HG03025 (cell line): ENCODE measurements around the gene PIGO.

Experiments used
- ATAC-seq: cut with Tn5 transposase; IDR thresholded peaks from one replicate; pipeline ENCODE4 v1.9.1; 2021; ENCODE audit warnings: mild to moderate bottlenecking, moderate library complexity; ENCODE audit not compliant: unreplicated experiment, low FRiP score

Gene PIGO

GRCh38 chr9:35107297-35108290 lies 11.2 kb upstream of the PIGO start:
- no peak for ATAC-seq

DNA sequence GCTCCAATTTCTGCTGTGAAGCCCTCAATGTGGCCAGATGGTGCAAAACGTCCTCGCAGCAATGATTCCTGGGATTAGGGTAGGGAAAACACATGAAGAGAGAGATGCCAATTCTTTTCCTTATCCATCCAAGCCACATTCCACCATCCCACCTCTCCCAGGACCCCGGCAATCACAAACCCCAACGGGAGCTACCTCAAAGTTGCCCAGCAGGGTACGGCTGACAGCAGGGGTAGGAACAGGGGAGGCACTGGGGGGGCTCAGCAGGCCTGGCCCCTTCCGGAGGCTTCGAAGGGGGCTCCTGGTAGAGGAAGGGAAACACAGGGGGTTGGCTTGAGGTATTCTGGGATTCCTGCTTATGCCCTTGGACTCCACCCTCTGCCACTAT lies 9.9 kb upstream of the PIGO start:
- no peak for ATAC-seq

DNA sequence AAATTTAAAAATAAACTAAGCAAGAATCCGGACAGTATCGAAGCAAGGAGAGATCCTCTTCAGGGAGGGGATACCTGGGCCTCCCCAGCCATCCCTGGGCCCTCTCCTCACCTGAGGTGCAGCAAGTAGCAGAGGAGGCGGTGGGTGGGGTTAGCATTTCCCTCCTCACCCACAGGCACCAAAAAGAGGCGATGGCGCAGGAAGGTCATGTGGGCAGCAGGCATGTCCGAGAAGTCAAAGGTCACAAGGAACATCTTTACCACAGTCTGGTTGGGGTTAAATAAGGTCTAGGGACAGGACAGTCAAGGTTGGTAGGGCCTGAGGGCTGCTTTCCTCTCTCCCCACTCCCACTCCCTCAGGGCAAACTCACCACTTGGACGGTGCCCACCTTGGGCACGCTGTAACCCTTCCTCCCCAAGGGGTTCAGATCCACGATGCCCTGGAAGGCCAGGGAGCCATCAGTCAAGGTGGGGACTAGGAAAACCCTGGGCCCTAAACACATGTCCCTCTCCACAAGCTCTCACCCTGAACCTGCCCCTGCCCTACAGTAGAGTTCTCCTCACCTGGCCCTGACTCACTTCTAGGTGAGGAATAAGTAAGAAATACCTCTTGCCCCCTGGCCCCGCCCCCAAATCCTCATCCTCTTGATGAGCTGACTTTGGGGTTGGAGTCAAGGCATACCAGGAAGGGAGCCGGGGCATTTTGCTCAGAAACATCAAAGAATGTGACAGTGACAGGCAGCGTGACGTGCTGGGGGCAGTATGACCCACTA lies 9.4 kb upstream of the PIGO start:
- ATAC-seq: no peak

- ATAC-seq: no peak
Observed at GRCh38 chr9:35105126-35105525, 8.7 kb upstream of the PIGO start.

- no peak for ATAC-seq
Observed at GRCh38 chr9:35104586-35104985, 8.2 kb upstream of the PIGO start.

GRCh38 chr9:35103660-35104191 lies 7.3 kb upstream of the PIGO start:
- ATAC-seq: no peak

- ATAC-seq: peak; percentile 88
Observed at GRCh38 chr9:35102769-35103659, 6.6 kb upstream of the PIGO start, which contains the start of gene STOML2. Gene STOML2 (minus strand): TSS chr9:35103131. CDS start chr9:35103094, 37 bp downstream.

DNA sequence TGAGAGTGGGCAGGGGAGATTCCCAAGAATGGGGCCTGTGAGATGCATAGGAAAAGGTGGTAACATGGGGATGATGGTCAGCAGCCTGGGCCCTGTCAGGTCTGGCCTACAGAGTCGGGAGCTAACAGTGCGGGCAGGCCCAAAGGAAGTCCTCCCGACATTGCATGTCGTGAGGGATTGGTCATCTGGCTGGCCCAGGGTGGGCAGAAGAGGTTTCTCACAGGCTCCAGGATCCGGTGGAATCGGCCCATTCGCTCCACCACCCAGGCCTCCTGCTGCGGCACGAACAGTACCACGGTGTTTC lies 6.0 kb upstream of the PIGO start:
- peak; percentile 26 for ATAC-seq

DNA sequence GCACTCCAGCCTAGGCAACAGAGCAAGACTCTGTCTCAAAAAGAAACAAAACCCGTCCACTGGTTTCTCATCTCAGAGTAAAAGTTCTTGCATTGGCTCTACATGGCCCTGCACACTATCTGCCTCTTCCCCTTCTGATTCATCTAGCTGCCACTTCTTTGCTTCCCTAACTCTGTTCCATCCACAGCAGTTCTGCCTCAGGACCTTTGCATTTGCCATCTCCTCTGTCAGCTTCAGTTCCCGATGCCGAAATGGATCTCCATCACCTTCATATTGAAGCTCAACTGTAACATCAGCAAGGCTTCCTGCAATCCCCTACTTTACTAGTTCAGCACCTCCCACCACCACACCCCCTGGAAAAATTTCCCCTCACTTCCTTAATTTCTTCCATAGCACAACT lies 1.2 kb upstream of the PIGO start:
- no peak for ATAC-seq

GRCh38 chr9:35091536-35091935 lies 4.9 kb downstream of the PIGO start:
- ATAC-seq: no peak

DNA sequence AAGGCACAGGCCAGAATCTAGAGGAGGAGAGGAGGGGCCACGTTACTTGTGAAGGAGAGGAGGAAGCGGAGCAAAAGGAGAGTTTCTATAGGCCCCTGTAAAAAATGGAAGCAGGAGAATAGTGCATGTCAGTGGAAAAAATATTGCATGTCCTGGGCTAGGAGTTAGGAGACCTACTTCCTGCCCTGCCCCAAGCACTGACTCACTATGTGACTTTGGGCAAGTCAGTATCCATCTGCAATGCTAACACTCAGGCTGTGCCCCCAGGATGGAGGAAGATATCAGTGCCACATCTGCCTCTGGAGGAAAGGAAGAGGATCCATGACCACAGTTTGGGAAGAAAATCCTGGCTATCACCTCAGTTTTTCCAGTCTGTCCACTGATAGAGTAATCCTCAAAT lies 7.0 kb downstream of the PIGO start:
- no peak for ATAC-seq

DNA sequence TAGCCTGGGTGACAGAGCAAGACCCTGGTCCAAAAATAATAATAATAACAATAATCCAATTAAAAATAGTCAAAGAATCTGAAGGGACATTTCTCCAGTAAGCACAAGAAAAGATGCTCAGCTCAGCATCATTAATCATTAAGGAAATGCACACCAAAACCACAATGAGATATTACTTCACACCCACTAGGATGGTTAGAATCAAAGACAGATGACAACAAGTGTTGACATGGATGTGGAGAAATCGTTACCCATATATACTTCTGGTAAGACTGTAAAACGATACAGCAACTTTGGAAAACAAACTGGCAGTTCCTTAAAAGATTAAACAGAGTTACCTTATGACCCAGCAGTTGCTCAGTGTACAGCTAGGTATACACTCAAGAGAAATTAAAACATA lies 11.3 kb downstream of the PIGO start:
- no peak for ATAC-seq

- ATAC-seq: peak; percentile 83
Observed at GRCh38 chr9:35079426-35080341, 16.7 kb downstream of the PIGO start, which contains the start of gene FANCG. Gene FANCG (minus strand): TSS chr9:35079942. CDS start chr9:35079524, 418 bp downstream.

- no peak for ATAC-seq
Observed at GRCh38 chr9:35079041-35079425, 17.4 kb downstream of the PIGO start.

DNA sequence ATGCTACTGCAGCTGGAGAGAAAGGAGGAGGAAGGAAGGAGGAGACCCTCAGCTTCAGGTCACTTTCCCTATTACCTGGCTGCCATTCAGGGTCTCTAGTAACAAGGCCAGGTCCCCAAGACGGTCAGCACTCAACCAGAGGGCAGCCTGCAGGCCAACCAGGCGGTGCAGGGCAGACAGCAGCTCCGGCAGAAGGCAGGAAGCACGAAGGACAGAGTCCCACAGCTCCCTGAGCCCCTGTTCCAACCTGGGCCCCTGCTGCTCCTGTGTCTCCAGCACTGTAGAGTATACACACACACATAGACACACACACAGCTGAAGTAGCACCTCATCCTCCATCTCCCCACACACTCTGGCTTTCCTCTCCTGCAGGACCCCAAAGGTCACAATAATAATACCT lies 18.3 kb downstream of the PIGO start:
- ATAC-seq: no peak

- no peak for ATAC-seq
Observed at GRCh38 chr9:35076848-35077247, 19.5 kb downstream of the PIGO start.

DNA sequence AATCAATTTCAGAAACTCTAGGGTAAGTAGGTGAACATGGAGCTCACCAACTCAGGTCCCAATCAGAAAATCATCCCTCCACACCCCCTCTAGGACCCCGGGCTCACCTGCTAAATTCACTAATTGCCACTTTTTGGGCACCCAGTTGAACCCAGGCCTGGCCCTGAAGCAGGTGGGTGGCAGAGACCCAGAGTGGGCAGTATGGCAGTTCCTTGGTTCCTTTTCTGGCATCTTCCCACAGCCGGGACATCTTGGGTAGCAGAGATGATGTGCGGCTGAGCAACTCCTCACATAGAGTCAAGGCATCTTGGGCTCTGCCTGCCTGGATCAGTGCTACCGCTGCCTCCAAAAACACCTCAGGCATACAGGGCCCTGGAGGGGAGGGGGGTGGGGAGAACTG lies 21.0 kb downstream of the PIGO start:
- ATAC-seq: no peak

- ATAC-seq: no peak
Observed at GRCh38 chr9:35074791-35075190, 21.6 kb downstream of the PIGO start.

GRCh38 chr9:35074141-35074540 lies 22.2 kb downstream of the PIGO start:
- no peak for ATAC-seq
